Prostate gland (tissue), 2 donors: Measurements from ENCODE around the gene FAM131B.

Experiments
- POLR2A ChIP-seq: fragments of 450-650 bp; IDR thresholded peaks from one replicate; pipeline ENCODE4 v1.6.1; 2016; ENCODE audit warnings: antibody characterized with exemption, mild to moderate bottlenecking
- TF ChIP-seq, protein P1 (sequence below), 4 experiments: fragments of 200-600 bp in 2 of 4; fragments of 450-650 bp in 2 of 4; sonication (generic) in 2 of 4; IDR thresholded peaks; 1 replicate in 3 of 4; 2 replicates in 1 of 4; pipeline ENCODE4 v1.5.1; 2016 to 2019; ENCODE audit warnings: antibody characterized with exemption in 4 of 4, mild to moderate bottlenecking in 2 of 4, moderate library complexity in 2 of 4

DNA sequence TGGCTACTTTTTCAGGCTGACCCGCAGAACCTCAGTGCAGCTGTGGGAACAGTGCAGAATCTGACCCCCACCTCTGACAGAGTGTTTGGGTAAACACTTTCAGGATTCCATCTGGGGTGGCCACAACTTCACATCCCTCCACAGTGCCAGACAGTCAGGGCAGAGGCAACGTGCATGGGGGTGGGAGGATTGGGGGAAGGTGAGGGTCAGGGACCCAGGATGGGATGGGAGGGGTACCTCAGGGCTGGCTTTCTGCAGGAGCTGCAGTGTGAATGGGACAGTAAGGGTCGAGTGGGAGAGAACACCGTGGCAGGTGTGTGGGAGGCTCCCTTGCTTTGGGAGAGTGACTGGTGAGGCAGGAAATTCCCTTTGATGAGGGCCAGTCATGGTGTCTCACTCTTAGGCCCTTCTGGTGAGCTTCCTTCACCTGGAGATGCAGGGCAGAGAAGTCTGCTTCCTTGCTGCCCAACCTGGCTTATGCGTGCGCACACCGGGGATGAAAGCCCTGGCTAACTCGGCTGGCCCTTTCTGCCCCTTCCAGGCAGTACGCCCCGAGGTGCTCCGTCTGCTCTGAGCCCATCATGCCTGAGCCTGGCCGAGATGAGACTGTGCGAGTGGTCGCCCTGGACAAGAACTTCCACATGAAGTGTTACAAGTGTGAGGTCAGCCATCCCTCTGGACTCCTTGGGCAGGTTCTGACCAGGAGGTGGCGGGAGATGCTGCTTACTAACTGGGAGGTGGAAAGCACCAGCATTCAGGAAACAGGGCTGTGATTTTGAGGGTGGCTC lies 27.0 kb upstream of the FAM131B start:
- TF ChIP-seq POLR2A = no peak
- TF ChIP-seq, protein P1, sequence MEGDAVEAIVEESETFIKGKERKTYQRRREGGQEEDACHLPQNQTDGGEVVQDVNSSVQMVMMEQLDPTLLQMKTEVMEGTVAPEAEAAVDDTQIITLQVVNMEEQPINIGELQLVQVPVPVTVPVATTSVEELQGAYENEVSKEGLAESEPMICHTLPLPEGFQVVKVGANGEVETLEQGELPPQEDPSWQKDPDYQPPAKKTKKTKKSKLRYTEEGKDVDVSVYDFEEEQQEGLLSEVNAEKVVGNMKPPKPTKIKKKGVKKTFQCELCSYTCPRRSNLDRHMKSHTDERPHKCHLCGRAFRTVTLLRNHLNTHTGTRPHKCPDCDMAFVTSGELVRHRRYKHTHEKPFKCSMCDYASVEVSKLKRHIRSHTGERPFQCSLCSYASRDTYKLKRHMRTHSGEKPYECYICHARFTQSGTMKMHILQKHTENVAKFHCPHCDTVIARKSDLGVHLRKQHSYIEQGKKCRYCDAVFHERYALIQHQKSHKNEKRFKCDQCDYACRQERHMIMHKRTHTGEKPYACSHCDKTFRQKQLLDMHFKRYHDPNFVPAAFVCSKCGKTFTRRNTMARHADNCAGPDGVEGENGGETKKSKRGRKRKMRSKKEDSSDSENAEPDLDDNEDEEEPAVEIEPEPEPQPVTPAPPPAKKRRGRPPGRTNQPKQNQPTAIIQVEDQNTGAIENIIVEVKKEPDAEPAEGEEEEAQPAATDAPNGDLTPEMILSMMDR (IDR thresholded peaks at IDR 0.05) = no peak
